ENCODE data around the gene RIT2. TPM values are rescaled to one million over a fixed set of nuclear protein-coding genes. Genes with fewer than 3 reads are reported as not detected.

RIT2 gene
- total and polyA plus RNA-seq, 2 experiments from 2014 or later = not detected

- TF ChIP-seq CTCF (IDR thresholded peaks at IDR 0.05; ENCODE audit: low read depth, low read length) = no peak
- no peaks in the 10 kb centered on the region for H3K27me3 ChIP-seq
- no peaks in the 10 kb centered on the region for H3K9me3 ChIP-seq (ENCODE audit: low read depth)
- H3K36me3 ChIP-seq = no peaks in the 10 kb centered on the region
- no peak overlapping the region for H3K4me3 ChIP-seq
- peak in 1 of 2 donors; percentile 67 for DNase-seq (ENCODE audit: low read depth in 1 of 2, low spot score in 1 of 2)
- no peak overlapping the region for H3K27ac ChIP-seq
- no peaks in the 10 kb centered on the region for H3K4me1 ChIP-seq (ENCODE audit: low read depth)
These were observed 186.3 kb downstream of the RIT2 start for GRCh38 chr18:42929181-42929580.

DNA sequence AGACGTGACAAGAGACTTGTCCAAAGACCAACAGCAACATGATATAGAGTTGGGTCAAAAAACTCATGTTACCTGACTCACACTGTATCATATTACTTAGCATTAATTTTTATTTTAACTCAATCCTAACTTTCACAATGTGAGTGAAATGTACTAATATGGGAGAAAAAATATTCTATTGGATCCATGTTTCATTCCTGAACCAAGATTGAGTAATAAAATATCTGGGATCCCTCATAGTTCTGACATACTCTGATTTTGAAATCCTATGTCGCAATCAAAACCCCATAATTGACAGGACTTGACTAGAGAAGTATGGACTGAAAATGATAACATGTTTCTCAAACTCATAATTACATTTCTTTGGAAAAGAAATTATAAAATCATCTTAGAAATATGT is 190.4 kb downstream of the RIT2 start:
- Histone ChIP-seq H3K27me3 (no peaks in the 10 kb centered on the region), H3K36me3 (no peaks in the 10 kb centered on the region), H3K4me1 (ENCODE audit: low read depth) (peaks cover 9% of the 10 kb centered on the region), H3K4me3 (no peak overlapping the region), H3K27ac (no peak overlapping the region), H3K9me3 (ENCODE audit: low read depth) (no peaks in the 10 kb centered on the region)
- TF ChIP-seq CTCF (IDR thresholded peaks at IDR 0.05; ENCODE audit: low read depth, low read length) = no peak
- peak in 1 of 2 donors; percentile 74 for DNase-seq (ENCODE audit: low read depth in 1 of 2, low spot score in 1 of 2)

DNA sequence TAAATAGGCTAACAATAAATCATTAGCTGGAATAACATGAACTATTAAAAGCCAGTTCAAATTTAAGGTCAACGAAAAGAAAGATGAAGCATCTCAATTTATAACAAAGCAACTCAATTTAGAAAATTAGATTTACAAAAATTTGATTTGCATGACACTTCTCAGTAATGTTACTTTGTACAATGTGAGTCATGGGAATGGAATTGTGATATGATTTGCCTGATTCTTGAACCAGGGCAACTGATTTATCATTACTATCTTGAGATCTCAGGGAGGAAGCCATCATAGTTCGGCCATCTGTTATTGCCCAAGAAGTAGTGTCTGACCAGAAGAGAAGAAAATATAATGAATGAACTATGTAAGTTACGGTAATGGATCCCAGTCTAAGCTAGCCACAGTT is 193.1 kb downstream of the RIT2 start:
- H3K27ac ChIP-seq = no peak overlapping the region

GRCh38 chr18:42921226-42921737 is 194.2 kb downstream of the RIT2 start:
- no peaks in the 10 kb centered on the region for H3K9me3 ChIP-seq (ENCODE audit: low read depth)
- H3K27ac ChIP-seq = no peak overlapping the region
- no peaks in the 10 kb centered on the region for H3K36me3 ChIP-seq
- peaks cover 9% of the 10 kb centered on the region for H3K4me1 ChIP-seq (ENCODE audit: low read depth)
- H3K27me3 ChIP-seq = no peaks in the 10 kb centered on the region
- no peak for TF ChIP-seq CTCF (IDR thresholded peaks at IDR 0.05; ENCODE audit: low read depth, low read length)
- H3K4me3 ChIP-seq = no peak overlapping the region
- no peak for DNase-seq (ENCODE audit: low read depth in 1 of 2, low spot score in 1 of 2)

More for the DNA sequence above, 193.1 kb downstream of the RIT2 start:
- DNase-seq (ENCODE audit: low read depth in 1 of 2, low spot score in 1 of 2) = no peak
- Histone ChIP-seq H3K4me3 (no peak overlapping the region), H3K4me1 (ENCODE audit: low read depth) (peaks cover 9% of the 10 kb centered on the region), H3K9me3 (ENCODE audit: low read depth) (no peaks in the 10 kb centered on the region), H3K27me3 (no peaks in the 10 kb centered on the region), H3K36me3 (no peaks in the 10 kb centered on the region)
- TF ChIP-seq CTCF (IDR thresholded peaks at IDR 0.05; ENCODE audit: low read depth, low read length) = no peak

- Histone ChIP-seq H3K27ac (no peak overlapping the region), H3K9me3 (ENCODE audit: low read depth) (no peaks in the 10 kb centered on the region), H3K27me3 (no peaks in the 10 kb centered on the region), H3K36me3 (no peaks in the 10 kb centered on the region), H3K4me3 (no peak overlapping the region), H3K4me1 (ENCODE audit: low read depth) (peaks cover 9% of the 10 kb centered on the region)
- DNase-seq (ENCODE audit: low read depth in 1 of 2, low spot score in 1 of 2) = peak in 1 of 2 donors; percentile 32
- TF ChIP-seq CTCF (IDR thresholded peaks at IDR 0.05; ENCODE audit: low read depth, low read length) = no peak
These were observed 194.9 kb downstream of the RIT2 start for GRCh38 chr18:42920621-42921020.
